ENCODE results near the gene CEMIP.
"Not testable (repeated sequence)": the region's sequence is repeated elsewhere in the genome, so short reads cannot be mapped to it uniquely, and the experiment has no call there.

CEMIP gene

GRCh38 chr15:80758130-80758745 is 20.9 kb upstream of the CEMIP start:
- no peak for DNase-seq (ENCODE audit: low read depth)

GRCh38 chr15:80760960-80761359 is 18.2 kb upstream of the CEMIP start:
- DNase-seq (ENCODE audit: low read depth) = no peak

GRCh38 chr15:80761754-80762153 is 17.4 kb upstream of the CEMIP start:
- DNase-seq (ENCODE audit: low read depth) = no peak

GRCh38 chr15:80763235-80763634 is 15.9 kb upstream of the CEMIP start:
- not testable (repeated sequence) for DNase-seq (ENCODE audit: low read depth)

DNA sequence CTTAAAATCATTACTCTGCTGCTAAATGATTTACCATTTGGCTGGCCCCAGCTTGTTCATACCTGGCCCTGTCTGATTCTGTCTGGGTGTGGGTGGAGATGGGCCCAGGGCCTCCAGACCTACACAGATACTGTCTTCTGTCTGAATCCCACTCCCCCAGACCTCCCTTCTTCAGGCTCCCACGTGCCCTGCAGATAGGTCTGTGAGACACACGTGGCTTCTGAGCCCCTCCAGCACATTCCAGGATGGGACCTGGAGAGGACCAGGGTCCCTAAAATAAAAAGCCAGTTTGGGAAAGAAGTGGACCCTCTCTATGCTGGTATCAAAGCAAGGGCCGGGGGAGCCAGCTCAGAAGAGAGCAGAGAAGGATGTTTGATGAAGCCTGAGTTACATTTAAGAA is 14.6 kb upstream of the CEMIP start:
- no peak for DNase-seq (ENCODE audit: low read depth)

DNA sequence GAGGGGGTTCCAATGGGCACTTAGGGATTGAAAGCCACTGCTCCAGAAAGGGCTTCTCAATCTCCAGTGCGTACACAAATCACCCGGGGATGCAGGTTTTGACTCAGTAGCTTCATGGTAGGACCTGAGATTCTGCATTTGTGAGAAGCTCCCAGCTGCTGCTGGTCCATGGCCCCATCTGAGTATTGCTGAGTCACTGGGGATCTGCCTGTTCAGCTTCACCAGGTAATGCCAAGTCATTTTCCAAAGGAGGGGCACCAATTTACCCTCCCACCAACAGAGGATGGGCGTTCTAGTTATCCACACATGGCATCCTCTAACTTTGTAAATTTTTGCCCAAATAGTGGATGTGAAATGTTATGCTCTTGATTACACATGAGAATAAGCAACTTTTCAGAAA is 12.9 kb upstream of the CEMIP start:
- DNase-seq (ENCODE audit: low read depth) = no peak

DNA sequence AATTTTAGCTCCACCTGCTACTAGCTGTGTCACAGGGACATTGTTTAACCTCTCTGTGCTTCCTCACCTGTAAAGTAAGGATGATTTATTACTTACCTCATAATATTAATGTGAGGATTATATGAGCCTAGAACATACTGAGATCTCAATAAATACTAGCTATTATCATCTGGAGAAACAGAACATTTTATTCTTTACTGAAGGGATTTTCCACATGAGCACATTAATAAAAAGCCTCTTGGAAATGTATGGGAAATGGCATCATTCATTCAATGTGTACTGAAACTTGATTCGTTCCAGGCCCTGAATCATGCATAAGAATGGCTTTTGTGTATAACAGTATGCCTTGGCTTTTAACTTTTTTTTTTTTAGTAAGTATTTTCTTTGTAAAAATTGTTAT is 11.0 kb upstream of the CEMIP start:
- DNase-seq (ENCODE audit: low read depth) = no peak

GRCh38 chr15:80769153-80769828 is 9.9 kb upstream of the CEMIP start:
- peak; percentile 1 for DNase-seq (ENCODE audit: low read depth)

GRCh38 chr15:80769829-80770705 is 9.1 kb upstream of the CEMIP start:
- no peak for DNase-seq (ENCODE audit: low read depth)

GRCh38 chr15:80773122-80773551 is 6.0 kb upstream of the CEMIP start:
- DNase-seq (ENCODE audit: low read depth) = no peak

DNA sequence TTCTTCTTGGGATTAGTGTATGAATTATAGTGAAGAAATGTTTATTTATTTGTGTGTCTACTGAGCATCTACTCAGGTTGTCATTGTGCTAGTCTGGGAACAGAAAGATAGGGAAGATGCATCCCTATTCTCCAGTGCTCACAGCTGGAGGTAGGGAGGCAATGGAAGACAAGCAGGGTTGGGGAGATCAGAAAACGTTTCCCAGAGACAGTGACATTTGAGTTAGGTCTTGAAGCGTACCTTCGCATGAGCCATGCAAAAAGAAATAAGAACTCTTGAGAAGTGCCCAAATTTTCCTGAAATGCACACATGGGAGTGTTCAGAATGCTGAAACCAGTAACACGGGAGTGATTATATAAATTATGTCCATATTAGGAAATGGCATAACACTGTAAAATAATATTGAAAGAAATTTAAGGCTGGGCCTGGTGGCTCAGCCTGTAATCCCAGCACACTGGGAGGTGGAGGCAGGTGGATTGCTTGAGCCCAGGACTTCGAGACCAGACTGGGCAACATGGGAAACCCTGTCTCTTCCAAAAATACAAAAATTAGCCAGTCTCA is 5.3 kb upstream of the CEMIP start:
- DNase-seq (ENCODE audit: low read depth) = no peak

GRCh38 chr15:80774486-80774885 is 4.7 kb upstream of the CEMIP start:
- no peak for DNase-seq (ENCODE audit: low read depth)

DNA sequence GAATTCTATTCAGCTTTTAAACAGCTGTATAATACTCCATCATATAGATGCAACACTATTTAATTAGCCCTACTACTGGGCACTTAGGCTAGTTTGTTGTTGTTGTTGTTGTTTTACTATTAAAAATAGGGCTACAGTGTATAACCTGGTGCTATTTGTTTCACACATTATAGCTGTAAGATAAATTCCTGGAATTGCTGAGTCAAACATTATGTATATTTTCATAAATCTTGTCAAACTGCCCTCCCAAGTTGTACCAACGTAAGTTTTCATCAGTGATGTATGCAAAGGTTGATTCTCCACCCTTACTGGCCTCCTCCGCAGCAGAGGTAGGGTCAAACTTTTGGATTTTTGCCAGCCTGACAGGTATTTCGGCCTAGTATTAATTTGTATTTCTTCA is 3.8 kb upstream of the CEMIP start:
- DNase-seq (ENCODE audit: low read depth) = no peak

DNA sequence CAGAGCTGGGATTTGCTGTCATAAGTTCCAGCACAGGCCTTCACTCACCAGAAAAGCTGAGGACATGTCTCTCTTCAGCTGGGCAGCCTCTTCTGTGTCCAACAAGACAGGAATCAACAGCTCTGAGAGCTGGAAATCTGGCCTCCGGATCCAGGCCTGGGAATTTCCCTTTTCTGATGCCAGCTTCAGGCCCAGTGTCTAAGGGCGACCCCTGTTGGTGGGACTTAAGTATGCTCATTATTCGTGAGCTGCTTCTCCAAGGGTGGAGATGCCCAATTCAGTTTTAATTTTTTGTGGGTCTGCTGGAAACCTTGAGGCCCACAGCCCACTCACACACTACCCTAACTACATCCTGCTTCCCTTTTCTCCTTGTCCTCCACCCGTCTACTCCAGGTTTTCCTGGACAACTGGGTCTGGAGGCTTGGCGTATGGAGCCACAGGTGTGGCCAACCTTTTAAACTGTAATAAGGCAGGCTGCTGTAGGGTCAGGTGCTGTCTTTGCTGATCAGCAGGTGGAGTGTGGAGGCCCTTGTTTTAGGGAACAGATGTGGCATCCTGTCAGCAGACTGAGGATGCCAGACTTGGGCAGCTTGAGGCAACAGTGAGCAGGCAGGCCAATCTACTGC is 2.6 kb upstream of the CEMIP start:
- peak; percentile 18 for DNase-seq (ENCODE audit: low read depth)

DNA sequence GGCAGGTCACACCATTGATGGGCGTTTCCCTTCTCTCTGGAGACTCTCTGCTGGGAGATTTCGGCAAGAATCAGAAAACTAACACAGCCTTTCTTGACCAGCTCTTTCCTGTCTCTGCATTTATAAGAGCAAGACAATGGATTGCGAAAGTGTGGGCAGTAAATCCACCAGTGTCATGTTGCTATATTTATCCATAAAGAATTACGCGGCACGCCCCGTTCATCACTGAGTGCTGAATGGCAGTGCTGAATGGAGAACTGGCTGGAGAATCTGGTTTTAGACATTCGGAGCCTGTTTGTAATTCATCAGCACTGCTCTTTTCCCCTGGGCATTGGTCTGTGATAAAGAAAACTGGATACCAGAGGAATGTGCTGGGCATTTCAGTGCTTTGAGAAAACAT is 2.0 kb upstream of the CEMIP start:
- DNase-seq (ENCODE audit: low read depth) = no peak

- no peak for DNase-seq (ENCODE audit: low read depth)
These were observed 1.1 kb upstream of the CEMIP start for GRCh38 chr15:80777826-80778620.

GRCh38 chr15:80778621-80778963 is 578 bp upstream of the CEMIP start:
- DNase-seq (ENCODE audit: low read depth) = no peak

- no peak for DNase-seq (ENCODE audit: low read depth)
These were observed 667 bp downstream of the CEMIP start for GRCh38 chr15:80779658-80780415.

DNA sequence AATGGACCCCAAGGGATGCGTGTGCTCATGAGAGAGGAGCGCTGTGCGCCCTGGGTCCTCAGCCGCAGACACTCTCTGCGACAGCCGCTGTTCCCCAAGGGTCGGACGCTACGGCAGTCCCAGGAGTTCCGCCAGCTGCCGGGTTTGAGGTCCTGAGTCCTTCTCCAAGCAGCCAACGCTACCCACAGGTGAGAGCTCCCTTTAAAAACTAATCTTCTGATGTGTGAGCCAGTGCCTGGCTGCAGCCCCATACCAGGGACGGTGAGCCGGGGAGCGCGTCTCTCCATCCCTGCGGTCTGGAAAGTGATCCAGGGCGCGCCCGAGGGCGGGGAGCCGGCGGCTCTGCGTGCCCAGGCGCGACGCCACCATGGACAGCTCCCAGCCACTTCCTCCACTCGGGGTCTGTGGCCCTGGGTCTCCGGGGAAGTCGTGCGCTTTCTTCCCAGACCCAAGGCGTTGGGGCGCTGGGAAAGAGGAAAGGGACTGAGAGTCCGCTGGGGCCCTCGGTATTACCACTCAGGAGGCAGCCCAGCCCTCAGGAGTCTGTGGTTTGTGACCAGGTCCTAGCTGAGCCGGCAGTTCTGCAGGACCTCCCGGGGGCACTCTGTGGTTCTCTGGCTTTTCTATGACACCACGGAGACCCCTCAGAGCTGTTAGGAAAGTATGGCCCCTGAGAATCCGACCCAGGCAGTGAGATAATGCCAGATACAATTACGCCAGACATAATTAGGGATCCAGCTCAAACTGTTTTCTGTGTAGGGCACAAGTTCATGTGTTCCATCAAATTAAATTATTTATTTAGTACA is 1.4 kb downstream of the CEMIP start:
- DNase-seq (ENCODE audit: low read depth) = no peak

- no peak for DNase-seq (ENCODE audit: low read depth)
These were observed 4.1 kb downstream of the CEMIP start for GRCh38 chr15:80783260-80783659.
